Stimulated activated CD4-positive, alpha-beta T cell treated with anti-CD3 and anti-CD28 coated beads, Interleukin-1b, Interleukin-23, amount 100 ng/mL, for 24 hours (primary cell): Measurements from ENCODE around the gene COA1.
"Not testable (repeated sequence)": the region's sequence is repeated elsewhere in the genome, so short reads cannot be mapped to it uniquely, and the experiment has no call there.

Experiments
- DNase-seq, 4 experiments: peaks; one replicate each; pipeline ENCODE4 v3.0.0-alpha.2; 2020; ENCODE audit warnings: low read depth in 4 of 4, low spot score in 1 of 4

Gene COA1

DNA sequence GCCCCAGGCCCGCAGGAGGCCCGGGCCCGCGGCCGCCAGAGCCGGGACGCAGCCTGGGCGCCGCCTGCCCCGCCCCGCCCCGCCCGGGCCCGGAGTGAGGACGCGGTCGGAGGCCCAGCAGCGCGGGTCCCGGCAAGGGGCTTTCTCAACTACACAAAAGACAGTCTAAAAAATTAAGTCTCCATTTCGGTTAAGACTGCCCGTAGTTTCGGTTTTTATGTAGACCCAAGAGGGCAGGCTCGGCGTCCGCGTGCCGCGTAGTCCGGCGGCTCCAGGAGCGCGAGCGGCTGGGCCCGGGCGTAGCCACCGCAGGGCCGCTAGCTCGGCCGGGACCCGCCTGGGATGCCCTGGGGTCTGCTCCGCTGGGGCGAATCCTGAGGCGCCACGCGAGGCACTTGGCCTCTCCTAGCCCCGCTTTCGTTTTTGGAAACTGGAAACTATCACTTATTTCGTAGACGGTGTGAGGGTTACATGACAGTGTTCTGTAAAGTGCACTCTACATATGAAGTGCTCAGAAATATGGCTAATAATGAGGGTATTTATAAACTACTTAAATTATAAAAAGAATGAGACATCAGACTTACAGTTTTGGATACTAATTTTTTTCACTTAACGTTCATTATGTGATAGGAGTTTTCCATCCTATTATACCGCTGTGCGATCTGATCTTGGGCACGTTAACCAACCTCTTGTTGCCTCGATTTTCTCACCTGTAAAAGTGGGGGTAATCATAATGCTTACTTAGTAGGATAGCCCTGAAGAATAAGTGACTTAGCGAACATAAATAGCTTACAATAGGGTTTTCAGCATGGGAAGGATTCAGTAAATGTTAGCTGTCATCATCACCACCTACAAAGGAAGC lies 29.7 kb upstream of the COA1 start:
- peak in 2 of 4 experiments; percentile 17 to 23 for DNase-seq

DNA sequence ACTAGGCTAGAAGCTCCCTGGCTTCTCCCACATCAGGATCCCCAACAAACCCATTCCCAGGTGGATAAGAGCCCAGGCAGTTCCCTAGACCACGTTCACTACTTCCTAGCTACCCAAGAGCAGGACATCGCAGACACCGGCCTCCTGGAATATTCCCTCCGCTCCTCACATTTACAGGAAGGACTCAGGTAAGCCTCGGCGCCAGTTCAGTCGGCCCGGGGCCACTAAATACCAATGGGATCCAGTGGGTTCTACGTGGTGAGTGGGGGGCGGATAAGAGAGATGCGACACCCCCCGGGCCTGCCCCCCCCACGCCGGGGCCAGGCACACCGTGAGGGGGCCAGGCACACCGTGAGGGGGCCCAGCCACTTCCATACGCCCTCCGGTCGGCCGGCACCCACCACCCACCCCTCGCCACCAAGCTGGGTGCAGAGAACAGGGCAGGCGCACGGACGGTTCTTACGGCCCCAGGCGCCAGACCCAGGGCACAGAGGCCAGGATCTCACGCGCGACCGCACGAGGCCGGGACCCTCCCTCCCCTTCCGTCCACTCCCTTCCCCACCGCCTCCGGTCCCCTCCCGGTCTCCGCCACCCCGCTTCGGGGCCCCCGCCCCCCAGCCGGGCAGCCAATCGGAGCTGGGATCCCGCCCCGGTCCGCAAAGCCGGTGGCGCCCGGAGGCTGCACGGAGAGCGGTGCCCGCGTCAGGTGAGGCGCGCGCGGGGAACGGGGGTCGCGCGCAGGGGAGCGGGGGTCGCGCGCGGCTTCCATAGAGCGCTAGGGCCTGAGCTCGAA lies 28.9 kb upstream of the COA1 start, which contains the start of gene BLVRA:
Gene BLVRA, plus strand, starts transcription at position 652 of the 793 bp plus-strand sequence. CDS start 12,479 bp downstream, outside the sequence.
- peak in 3 of 4 experiments; percentile 31 to 62 (median 49) for DNase-seq

DNA sequence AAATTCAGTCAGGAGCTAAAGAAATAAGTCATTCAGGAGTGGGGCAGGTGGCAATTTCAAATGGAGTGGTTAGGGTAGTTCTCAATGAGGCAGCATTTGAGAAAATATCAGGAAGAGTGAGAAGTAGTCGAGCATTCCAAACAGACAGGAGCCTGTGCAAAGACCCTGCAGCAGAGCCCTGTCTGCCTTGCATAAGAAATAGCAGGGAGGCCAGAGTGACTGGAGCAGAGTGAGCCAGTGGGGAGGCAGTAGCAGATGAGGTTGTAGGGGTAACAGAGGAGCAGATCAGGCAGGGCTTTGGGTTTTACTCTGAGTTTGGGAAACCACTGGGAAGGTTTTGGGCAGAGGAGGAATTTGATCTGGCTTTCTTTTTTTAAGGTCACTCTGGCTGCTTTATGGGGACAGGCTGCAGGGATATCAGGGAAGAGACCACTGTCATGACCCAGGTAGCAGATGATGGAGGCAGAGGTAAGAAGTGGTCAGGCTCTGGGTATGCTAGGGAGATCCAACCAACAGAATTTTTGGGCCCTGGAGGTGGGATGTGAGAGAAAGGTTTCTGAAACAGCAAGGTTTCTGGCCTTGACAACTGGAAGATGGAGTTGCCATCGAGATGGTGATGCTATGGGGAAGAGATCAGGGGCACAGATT lies 27.9 kb upstream of the COA1 start:
- no peak for DNase-seq

DNA sequence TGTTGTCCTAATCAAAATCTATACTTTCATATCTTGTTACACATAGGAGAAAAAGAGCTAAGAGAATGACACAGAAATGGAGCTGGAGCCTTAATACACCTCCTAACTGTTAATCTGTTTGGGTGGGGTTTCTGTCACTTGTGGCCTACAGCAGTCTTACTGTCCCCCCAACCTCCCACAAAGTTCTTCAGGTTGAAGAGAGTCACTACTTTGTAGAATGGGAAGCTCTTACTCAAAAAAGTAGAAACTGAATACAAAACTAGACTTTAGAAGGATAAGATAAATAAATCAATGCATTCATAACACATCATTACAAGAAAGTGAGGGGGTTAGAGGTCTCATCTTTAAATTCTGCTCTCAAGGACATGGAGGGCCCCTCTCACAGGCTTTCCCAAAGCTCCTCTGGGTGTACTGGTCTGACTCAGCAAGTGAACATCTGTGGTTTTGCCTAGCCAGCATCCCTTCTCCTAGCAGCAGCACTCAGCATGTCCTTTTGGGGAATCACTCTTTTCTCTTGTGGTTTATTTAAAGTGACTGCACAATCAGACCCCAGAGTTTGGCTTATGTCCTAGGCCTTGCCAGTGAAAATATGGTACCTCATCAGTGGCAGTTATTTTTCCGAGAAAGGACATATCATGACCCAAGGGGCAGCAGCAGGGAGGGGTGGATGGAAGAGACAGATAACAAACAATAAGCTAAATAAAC lies 27.2 kb upstream of the COA1 start:
- no peak for DNase-seq

GRCh38 chr7:43754596-43754995 lies 25.3 kb upstream of the COA1 start:
- DNase-seq = no peak

DNA sequence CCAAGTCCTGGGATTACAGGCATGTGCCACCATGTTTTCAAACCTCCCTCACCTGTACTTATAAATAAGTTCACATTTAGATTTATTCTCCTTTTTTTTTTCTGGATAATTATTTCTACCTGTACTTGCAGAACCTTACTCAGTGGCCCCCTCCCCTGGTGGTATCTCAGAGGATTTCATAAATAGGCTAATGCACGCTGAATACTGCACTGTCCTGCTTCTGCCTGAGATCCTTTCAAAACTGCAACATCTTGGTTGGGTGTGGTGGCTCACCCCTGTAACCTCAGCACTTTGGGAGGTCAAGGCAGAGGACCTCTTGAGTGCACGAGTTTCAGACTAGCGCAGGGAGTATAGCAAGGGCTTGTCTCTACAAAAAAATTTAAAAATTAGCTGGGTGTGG lies 24.5 kb upstream of the COA1 start:
- no peak for DNase-seq

DNA sequence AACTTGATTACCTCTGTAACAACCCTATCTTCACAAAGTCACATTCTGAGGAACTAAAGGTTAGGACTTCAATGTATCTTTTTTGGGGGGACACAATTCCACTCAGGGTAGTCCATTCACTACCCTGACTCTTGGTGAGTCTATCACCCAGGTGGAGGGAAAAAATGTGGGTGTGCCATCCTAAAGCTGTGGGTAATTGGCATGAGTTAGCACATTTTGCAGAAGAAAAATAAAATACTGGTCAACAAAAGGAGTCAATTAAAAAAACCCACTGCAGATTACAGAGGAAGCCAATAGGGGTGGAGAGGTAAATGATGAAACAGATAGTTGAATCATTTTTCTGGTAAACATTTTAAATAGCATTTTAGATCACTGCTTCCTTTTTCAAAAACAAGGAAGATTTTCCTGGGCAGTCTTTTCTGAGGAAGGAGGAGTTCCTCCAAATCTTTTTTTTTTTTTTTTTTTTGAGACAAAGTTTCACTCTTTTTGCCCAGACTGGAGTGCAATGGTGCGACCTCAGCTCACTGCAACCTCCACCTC lies 24.0 kb upstream of the COA1 start:
- DNase-seq = no peak

- no peak for DNase-seq
Measured at GRCh38 chr7:43752411-43752810, 23.1 kb upstream of the COA1 start.

GRCh38 chr7:43750016-43750887 lies 20.9 kb upstream of the COA1 start:
- no peak for DNase-seq

DNA sequence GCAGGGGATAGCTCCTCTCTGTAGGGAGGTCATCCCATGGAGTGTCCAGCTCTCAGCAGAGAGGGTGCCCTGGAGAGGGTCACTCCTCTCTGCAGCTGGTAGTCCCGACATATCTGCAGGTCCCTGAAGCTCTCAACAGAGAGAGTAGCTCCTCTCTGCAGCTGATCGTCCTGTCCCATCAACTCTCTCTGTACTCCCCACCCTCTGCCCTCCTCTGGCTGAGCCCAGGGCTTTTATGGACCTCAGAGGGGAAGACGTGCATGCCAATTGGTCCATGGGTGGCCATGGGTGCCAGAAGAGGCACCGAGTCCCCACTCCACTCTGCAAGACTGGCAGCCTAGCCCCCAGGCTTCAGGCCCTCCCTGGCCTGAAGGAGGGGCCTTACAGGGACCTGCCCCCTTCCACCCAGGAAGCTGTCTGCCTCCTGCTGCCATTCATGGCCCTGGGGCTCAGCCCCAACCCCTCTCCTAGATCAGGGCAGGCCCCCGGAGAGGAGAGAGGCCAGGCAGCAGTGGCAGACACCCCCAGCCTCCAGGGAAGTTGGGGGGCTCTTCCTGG lies 20.1 kb upstream of the COA1 start:
- no peak for DNase-seq

DNA sequence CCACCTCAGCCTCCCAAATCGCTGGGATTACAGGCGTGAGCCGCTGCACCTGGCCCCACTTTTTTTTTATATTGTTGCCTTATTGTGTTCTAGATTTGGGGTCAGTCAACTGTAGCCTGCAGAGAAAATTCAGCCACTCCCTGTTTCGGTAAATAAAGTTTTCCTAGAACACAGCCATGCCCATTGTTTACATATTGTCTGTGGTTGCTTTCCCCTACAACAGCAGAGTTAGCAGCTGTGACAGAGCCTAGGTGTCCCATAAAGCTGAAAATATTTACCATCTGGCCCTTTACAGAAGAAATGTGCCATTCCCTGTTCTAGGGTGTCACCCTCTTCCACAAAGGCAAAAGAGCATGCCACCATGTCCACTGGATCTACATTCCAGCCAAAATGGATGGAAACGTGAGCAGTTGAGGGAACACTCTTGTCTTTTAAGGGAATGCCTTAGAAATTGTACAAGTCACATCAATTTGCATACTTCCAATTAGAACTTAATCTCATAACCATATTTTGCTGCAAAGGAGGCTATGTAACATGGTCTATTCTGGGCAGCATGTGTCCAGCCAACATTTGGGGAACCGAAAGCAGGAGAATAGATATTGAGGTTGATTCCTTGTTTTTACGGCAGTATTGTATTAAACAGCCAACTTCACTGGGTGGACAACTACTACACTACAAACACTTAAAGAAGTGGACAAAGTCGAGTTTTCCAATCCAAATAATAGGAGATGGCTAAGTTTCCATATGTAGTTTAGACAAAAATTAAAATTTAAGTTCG lies 18.2 kb upstream of the COA1 start:
- DNase-seq = no peak

DNA sequence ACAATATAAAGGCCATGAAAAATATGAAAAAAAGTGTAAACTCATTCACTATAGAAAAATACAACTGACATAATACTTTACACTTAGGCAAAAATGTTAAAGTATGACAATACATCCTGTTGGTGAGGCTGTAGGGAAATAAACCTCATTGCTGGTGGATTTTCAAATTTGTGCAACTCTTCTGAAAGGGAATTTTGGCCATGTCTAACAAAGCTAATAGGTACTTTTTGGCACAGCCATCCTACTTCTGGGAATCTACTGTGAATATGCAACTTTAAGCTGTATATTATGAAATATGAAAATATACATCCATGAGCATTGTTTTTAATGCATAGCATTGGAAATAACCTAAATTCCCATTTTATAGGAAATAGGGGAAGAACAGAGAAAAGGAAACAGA lies 13.4 kb upstream of the COA1 start:
- DNase-seq = no peak

GRCh38 chr7:43737467-43738127 lies 8.3 kb upstream of the COA1 start:
- no peak for DNase-seq

DNA sequence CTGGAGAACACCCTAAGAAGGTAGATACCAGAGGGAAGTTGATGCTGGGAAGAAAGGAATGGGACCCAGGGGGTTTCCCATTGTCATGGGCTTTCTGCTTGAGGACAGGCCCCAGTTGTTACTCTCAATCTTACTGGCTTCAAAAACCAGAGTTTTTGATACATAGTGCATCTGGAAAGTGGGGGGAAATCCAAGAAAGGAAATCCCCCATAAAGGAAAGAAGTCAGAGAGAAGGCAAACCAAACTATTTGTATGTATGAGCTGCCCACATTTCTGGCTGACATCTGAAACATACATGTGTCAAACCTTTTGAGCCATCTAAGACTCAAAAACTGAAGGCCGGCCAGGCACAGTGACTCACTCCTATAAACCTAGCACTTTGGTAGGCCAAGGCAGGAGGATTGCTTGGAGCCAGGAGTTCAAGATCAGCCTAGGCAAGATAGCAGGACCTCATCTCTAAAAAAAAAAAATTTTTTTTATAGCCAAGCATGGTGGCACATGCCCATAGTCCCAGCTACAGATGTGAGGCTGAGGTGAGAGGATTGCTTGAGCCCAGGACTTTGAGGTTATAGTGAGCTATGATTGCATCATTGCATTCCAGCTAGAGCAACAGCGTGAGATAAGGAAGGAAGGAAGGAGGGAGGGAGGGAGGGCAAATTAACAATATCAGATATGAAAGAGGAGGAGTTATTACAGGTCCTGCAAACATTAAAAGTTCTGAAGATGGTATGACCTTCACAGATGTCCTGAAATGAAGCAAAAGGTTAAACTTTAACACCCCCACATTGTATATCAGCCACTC lies 6.7 kb upstream of the COA1 start:
- peak in 1 of 4 experiments; percentile 38 for DNase-seq

GRCh38 chr7:43735403-43735801 lies 6.1 kb upstream of the COA1 start:
- no peak for DNase-seq

GRCh38 chr7:43734575-43735332 lies 5.4 kb upstream of the COA1 start:
- DNase-seq = not testable (repeated sequence)

- DNase-seq = not testable (repeated sequence)
Measured at GRCh38 chr7:43731494-43731893, 2.2 kb upstream of the COA1 start.
